Panc1 (cell line): ENCODE data around the gene MTX3. TPM values are rescaled to one million over a fixed set of nuclear protein-coding genes. Genes with fewer than 3 reads are reported as not detected.

Experiments used
- ATAC-seq: fragments of 200-7000 bp; cut with Tn5 transposase; 2 replicates; pipeline ENCODE4 v1.9.1; 2020; ENCODE audit warnings: mild to moderate bottlenecking, moderate library complexity
- BruUV-seq: library from RNA; stranded (reverse); fragments of 400-500 nt; replicated peaks from 2 replicates; lab custom pipeline; 2021; lab: Mats Ljungman, UMichigan
- CTCF ChIA-PET: fragments of 300-600 bp; sonication (Branson Sonifier 250); formaldehyde crosslinking; loops from one replicate; lab custom pipeline; 2022; ENCODE audit warnings: antibody characterized with exemption; lab: Charles Lee
- POLR2A ChIA-PET: fragments of 300-600 bp; sonication (Branson Sonifier 250); formaldehyde crosslinking; loops from one replicate; lab custom pipeline; 2022; ENCODE audit warnings: antibody characterized with exemption; lab: Charles Lee
- DNase-seq: peaks from one replicate; pipeline ENCODE4 v3.0.0-alpha.2; 2010; ENCODE audit warnings: low read depth, low spot score
- H3K27ac ChIP-seq: 2 replicates; pipeline ENCODE4 v1.5.1; 2011; ENCODE audit warnings: mild to moderate bottlenecking, low read length, inconsistent platforms
- H3K27me3 ChIP-seq: fragments of 200-500 bp; sonication (Bioruptor generic); 2 replicates; pipeline ENCODE4 v1.6.0; 2014; ENCODE audit warnings: low read length, inconsistent platforms; ENCODE audit not compliant: control insufficient read depth, insufficient read depth
- H3K36me3 ChIP-seq: fragments of 200-500 bp; sonication (Bioruptor generic); 2 replicates; pipeline ENCODE4 v1.5.1; 2014; ENCODE audit warnings: inconsistent platforms, mild to moderate bottlenecking, low read length, moderate library complexity; ENCODE audit not compliant: control insufficient read depth, insufficient read depth
- H3K4me1 ChIP-seq: 2 replicates; pipeline ENCODE4 v1.5.1; 2011; ENCODE audit warnings: inconsistent platforms, mild to moderate bottlenecking, low read length, moderate library complexity; ENCODE audit not compliant: control insufficient read depth, insufficient read depth
- H3K4me3 ChIP-seq, 2 experiments: 2 replicates each; pipeline ENCODE4 v1.5.1; 2011 to 2012; ENCODE audit warnings: low read depth in 2 of 2, low read length in 2 of 2, mild to moderate bottlenecking in 2 of 2, inconsistent platforms in 1 of 2, moderate library complexity in 1 of 2
- H3K9me3 ChIP-seq: fragments of 200-500 bp; sonication (Bioruptor generic); 2 replicates; pipeline ENCODE4 v1.5.1; 2014; ENCODE audit warnings: low read depth, mild to moderate bottlenecking, inconsistent platforms, low read length, moderate library complexity; ENCODE audit not compliant: control insufficient read depth, insufficient read depth
- CTCF ChIP-seq: fragments of 450-650 bp; IDR thresholded peaks from 2 replicates; pipeline ENCODE4 v1.5.1; 2017; ENCODE audit warnings: mild to moderate bottlenecking
- POLR2AphosphoS5 ChIP-seq: IDR thresholded peaks from 2 replicates; pipeline ENCODE4 v1.6.1; 2012; ENCODE audit warnings: mild to moderate bottlenecking, low read depth, low read length, moderate library complexity
- SIN3A ChIP-seq: IDR thresholded peaks from 2 replicates; pipeline ENCODE4 v1.6.1; 2012; ENCODE audit warnings: low read depth, mild to moderate bottlenecking, low read length, moderate library complexity, borderline replicate concordance; ENCODE audit not compliant: insufficient read depth
- TCF7L2 ChIP-seq: IDR thresholded peaks from 2 replicates; pipeline ENCODE4 v1.6.1; 2011; ENCODE audit warnings: mild to moderate bottlenecking, low read depth, low read length, inconsistent platforms
- in situ Hi-C: cut with HindIII; loops from 2 replicates; pipeline ENCODE4 v1.10.0; 2016; ENCODE audit warnings: low sequenced_read_pairs, low pct_unique_long_range_greater_than_20kb
- intact Hi-C: fragments of 100-400 bp; cut with micrococcal nuclease; formaldehyde crosslinking; loops from one replicate; pipeline ENCODE4 v1.10.0; 2022; ENCODE audit not compliant: unreplicated experiment
- total RNA-seq: library from RNA; stranded (reverse); gene quantifications from one replicate; pipeline ENCODE4 v1.2.1, GENCODE V29; 2021; ENCODE audit not compliant: unreplicated experiment
- TF ChIP-seq, protein P1 (sequence below), 2 experiments: IDR thresholded peaks; 2 replicates each; pipeline ENCODE4 v1.6.1; 2011 to 2012; ENCODE audit warnings: low read depth in 2 of 2, control low read depth in 1 of 2, low read length in 1 of 2, mild to moderate bottlenecking in 1 of 2, moderate library complexity in 1 of 2; ENCODE audit not compliant: insufficient read depth in 1 of 2

Gene MTX3
- total RNA-seq, 1 experiment from 2014 or later: 18.1 TPM

DNA sequence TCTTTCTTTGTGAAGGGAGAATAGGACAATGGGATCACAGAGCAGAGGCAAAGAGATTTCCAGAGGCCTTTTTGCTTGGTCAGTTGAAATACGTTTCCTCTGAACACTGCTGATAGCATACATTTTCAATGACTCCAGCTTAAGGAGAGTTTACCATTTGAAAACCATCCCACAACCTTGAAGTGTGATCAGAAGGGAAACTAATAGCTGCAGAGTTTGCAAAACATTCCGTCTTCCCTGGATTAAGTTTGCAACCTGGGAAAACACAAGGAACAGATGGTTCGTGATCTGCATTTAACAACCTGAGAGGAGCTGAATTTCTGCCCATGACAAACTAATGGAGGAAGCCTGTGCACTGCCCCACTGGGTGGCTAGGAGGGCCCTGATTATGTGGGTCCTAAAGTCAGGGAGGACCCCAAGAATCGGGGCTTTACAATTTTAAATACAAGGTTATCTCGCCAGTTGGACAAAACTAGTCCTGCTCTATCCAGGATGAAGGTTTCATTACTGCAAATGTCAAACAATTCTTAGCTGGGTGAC lies 35.6 kb downstream of the MTX3 start:
- ChIA-PET CTCF (no interaction called here), POLR2A (no interaction called here)
- Histone ChIP-seq H3K36me3 (no peaks in the 10 kb centered on the region), H3K27ac (no peak overlapping the region), H3K9me3 (no peaks in the 10 kb centered on the region), H3K4me3 (no peak overlapping the region), H3K4me1 (no peaks in the 10 kb centered on the region), H3K27me3 (0 out of 2 replicates have a peak, but pooled peaks cover 3% of the 10 kb centered on the region)
- BruUV-seq: no TSS peak
- in situ Hi-C loops: no loop called here
- intact Hi-C loops: no loop called here
- no peak for DNase-seq
- TF ChIP-seq, protein P1, sequence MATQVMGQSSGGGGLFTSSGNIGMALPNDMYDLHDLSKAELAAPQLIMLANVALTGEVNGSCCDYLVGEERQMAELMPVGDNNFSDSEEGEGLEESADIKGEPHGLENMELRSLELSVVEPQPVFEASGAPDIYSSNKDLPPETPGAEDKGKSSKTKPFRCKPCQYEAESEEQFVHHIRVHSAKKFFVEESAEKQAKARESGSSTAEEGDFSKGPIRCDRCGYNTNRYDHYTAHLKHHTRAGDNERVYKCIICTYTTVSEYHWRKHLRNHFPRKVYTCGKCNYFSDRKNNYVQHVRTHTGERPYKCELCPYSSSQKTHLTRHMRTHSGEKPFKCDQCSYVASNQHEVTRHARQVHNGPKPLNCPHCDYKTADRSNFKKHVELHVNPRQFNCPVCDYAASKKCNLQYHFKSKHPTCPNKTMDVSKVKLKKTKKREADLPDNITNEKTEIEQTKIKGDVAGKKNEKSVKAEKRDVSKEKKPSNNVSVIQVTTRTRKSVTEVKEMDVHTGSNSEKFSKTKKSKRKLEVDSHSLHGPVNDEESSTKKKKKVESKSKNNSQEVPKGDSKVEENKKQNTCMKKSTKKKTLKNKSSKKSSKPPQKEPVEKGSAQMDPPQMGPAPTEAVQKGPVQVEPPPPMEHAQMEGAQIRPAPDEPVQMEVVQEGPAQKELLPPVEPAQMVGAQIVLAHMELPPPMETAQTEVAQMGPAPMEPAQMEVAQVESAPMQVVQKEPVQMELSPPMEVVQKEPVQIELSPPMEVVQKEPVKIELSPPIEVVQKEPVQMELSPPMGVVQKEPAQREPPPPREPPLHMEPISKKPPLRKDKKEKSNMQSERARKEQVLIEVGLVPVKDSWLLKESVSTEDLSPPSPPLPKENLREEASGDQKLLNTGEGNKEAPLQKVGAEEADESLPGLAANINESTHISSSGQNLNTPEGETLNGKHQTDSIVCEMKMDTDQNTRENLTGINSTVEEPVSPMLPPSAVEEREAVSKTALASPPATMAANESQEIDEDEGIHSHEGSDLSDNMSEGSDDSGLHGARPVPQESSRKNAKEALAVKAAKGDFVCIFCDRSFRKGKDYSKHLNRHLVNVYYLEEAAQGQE (IDR thresholded peaks at IDR 0.05; ENCODE audit: insufficient read depth in 1 of 2, low read depth in 2 of 2, low read length in 1 of 2): no peak
- ATAC-seq: no peak

DNA sequence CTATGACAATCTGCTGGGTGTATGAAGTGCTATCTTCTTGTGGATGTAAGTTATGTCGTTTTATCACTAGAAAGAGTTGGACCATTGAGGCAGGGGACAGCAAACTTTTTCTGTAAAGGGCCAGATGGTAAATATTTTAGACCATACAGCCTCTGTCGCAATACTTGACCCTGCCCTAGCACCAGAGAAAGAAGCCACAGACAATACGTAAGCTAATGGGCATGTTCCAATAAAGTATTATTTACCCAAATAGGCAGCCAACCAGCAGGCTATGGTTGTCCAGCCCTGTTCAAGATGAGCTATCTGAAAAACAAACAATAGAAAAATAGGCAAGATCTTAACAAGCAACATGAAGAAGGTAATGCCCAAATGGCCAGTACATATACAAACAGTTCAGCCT lies 36.4 kb downstream of the MTX3 start:
- Histone ChIP-seq H3K4me1 (no peaks in the 10 kb centered on the region), H3K36me3 (no peaks in the 10 kb centered on the region), H3K27me3 (0 out of 2 replicates have a peak, but pooled peaks cover 3% of the 10 kb centered on the region), H3K9me3 (no peaks in the 10 kb centered on the region), H3K4me3 (no peak overlapping the region), H3K27ac (no peak overlapping the region)
- intact Hi-C loops: no loop called here
- DNase-seq: no peak
- ChIA-PET CTCF (no interaction called here), POLR2A (no interaction called here)
- TF ChIP-seq TCF7L2 (no peak), POLR2AphosphoS5 (no peak), CTCF (no peak), SIN3A (no peak)
- TF ChIP-seq, protein P1 (IDR thresholded peaks at IDR 0.05; ENCODE audit: insufficient read depth in 1 of 2, low read depth in 2 of 2, low read length in 1 of 2): no peak
- in situ Hi-C loops: no loop called here
- ATAC-seq: no peak
- BruUV-seq: no TSS peak
